ENCODE results near the gene GRIP1.

The GRIP1 gene

GRCh38 chr12:66409195-66409871 lies 269.5 kb downstream of the GRIP1 start:
- Histone ChIP-seq H3K4me1 (ENCODE audit: control insufficient read depth, low read length) (peaks cover 6% of the 10 kb centered on the region), H3K9me2 (replicated peaks; ENCODE audit: control insufficient read depth, low read length) (no peaks in the 10 kb centered on the region), H3K4me3 (ENCODE audit: low read length) (no peak overlapping the region), H3K9me3 (ENCODE audit: control insufficient read depth, insufficient read depth, low read length) (no peaks in the 10 kb centered on the region; the same call in 1 of the 2 replicates), H3K36me3 (ENCODE audit: control insufficient read depth, low read length) (0 out of 2 replicates have a peak, but pooled peaks cover 2% of the 10 kb centered on the region), H3F3A (ENCODE audit: control insufficient read depth, insufficient read depth) (no peaks in the 10 kb centered on the region), H3K79me2 (ENCODE audit: control insufficient read depth, low read length) (no peaks in the 10 kb centered on the region), H3K27me3 (ENCODE audit: control insufficient read depth, low read length) (no peaks in the 10 kb centered on the region), H3K4me2 (ENCODE audit: low read length) (no peak overlapping the region), H4K20me1 (ENCODE audit: control insufficient read depth, insufficient read depth, low read depth, low read length) (no peaks in the 10 kb centered on the region), H3K27ac (ENCODE audit: low read depth, low read length) (no peak overlapping the region)
- TF ChIP-seq EZH2phosphoT487 (IDR thresholded peaks at IDR 0.05; ENCODE audit: borderline replicate concordance, low read length) (no peak), CTCF (IDR thresholded peaks at IDR 0.05; ENCODE audit: low read depth, low read length, poor library complexity, severe bottlenecking) (peak; percentile 78)

GRCh38 chr12:66405395-66405794 lies 273.5 kb downstream of the GRIP1 start:
- Histone ChIP-seq H3K9me3 (ENCODE audit: control insufficient read depth, insufficient read depth, low read length) (no peaks in the 10 kb centered on the region), H3F3A (ENCODE audit: control insufficient read depth, insufficient read depth) (no peaks in the 10 kb centered on the region), H3K4me3 (ENCODE audit: low read length) (no peak overlapping the region), H3K9me2 (replicated peaks; ENCODE audit: control insufficient read depth, low read length) (no peaks in the 10 kb centered on the region), H3K79me2 (ENCODE audit: control insufficient read depth, low read length) (no peaks in the 10 kb centered on the region), H3K4me1 (ENCODE audit: control insufficient read depth, low read length) (peaks cover 13% of the 10 kb centered on the region), H3K36me3 (ENCODE audit: control insufficient read depth, low read length) (0 out of 2 replicates have a peak, but pooled peaks cover 2% of the 10 kb centered on the region), H4K20me1 (ENCODE audit: control insufficient read depth, insufficient read depth, low read depth, low read length) (no peaks in the 10 kb centered on the region), H3K27me3 (ENCODE audit: control insufficient read depth, low read length) (no peaks in the 10 kb centered on the region), H3K4me2 (ENCODE audit: low read length) (no peak overlapping the region), H3K27ac (ENCODE audit: low read depth, low read length) (no peak overlapping the region)
- TF ChIP-seq EZH2phosphoT487 (IDR thresholded peaks at IDR 0.05; ENCODE audit: borderline replicate concordance, low read length) (no peak), CTCF (IDR thresholded peaks at IDR 0.05; ENCODE audit: low read depth, low read length, poor library complexity, severe bottlenecking) (no peak)

- Histone ChIP-seq H3K79me2 (ENCODE audit: control insufficient read depth, low read length) (no peaks in the 10 kb centered on the region), H3K36me3 (ENCODE audit: control insufficient read depth, low read length) (0 out of 2 replicates have a peak, but pooled peaks cover 2% of the 10 kb centered on the region), H3K4me1 (ENCODE audit: control insufficient read depth, low read length) (peaks cover 7% of the 10 kb centered on the region), H3K27ac (ENCODE audit: low read depth, low read length) (no peak overlapping the region), H4K20me1 (ENCODE audit: control insufficient read depth, insufficient read depth, low read depth, low read length) (no peaks in the 10 kb centered on the region), H3K4me3 (ENCODE audit: low read length) (no peak overlapping the region), H3K9me3 (ENCODE audit: control insufficient read depth, insufficient read depth, low read length) (no peaks in the 10 kb centered on the region), H3K9me2 (replicated peaks; ENCODE audit: control insufficient read depth, low read length) (no peaks in the 10 kb centered on the region), H3K4me2 (ENCODE audit: low read length) (no peak overlapping the region), H3F3A (ENCODE audit: control insufficient read depth, insufficient read depth) (no peaks in the 10 kb centered on the region), H3K27me3 (ENCODE audit: control insufficient read depth, low read length) (no peaks in the 10 kb centered on the region)
- TF ChIP-seq EZH2phosphoT487 (IDR thresholded peaks at IDR 0.05; ENCODE audit: borderline replicate concordance, low read length) (no peak), CTCF (IDR thresholded peaks at IDR 0.05; ENCODE audit: low read depth, low read length, poor library complexity, severe bottlenecking) (no peak)
Measured at GRCh38 chr12:66403746-66404145, 275.1 kb downstream of the GRIP1 start.
